Right lobe of liver (tissue), 6 donors: ENCODE results near the gene PRR15. TPM values are rescaled to one million over a fixed set of nuclear protein-coding genes. Genes with fewer than 3 reads are reported as not detected.
"Not testable (repeated sequence)": the region's sequence is repeated elsewhere in the genome, so short reads cannot be mapped to it uniquely, and the experiment has no call there.

ENCODE experiments used
- ATAC-seq, 4 donors: fragments of 200-7000 bp; cut with Tn5 transposase; one replicate each; pipeline ENCODE4 v1.9.1; 2020; ENCODE audit warnings: mild to moderate bottlenecking in 4 of 4, moderate library complexity in 4 of 4
- DNase-seq, 3 donors: peaks; one replicate each; pipeline ENCODE4 v3.0.0-alpha.2; 2020
- H3K27ac ChIP-seq, 3 donors: fragments of 200-600 bp; one replicate each; pipeline ENCODE4 v1.8.0; 2022
- H3K27me3 ChIP-seq, 2 donors: fragments of 200-600 bp; one replicate each; pipeline ENCODE4 v1.8.0; 2022
- H3K36me3 ChIP-seq, 4 donors: fragments of 200-600 bp; sonication (generic) in 1 of 4; one replicate each; pipeline versions ENCODE4 v1.5.1 to v1.8.0; 2017 to 2022; ENCODE audit warnings: control low read depth in 1 of 4
- H3K4me1 ChIP-seq, 4 donors: fragments of 200-600 bp; sonication (generic) in 1 of 4; one replicate each; pipeline versions ENCODE4 v1.5.1 to v1.8.0; 2017 to 2022; ENCODE audit warnings: control low read depth in 1 of 4
- H3K4me3 ChIP-seq, 3 donors: fragments of 200-600 bp; one replicate each; pipeline ENCODE4 v1.8.0; 2022
- H3K9me3 ChIP-seq, 4 donors: fragments of 200-600 bp; sonication (generic) in 1 of 4; one replicate each; pipeline versions ENCODE4 v1.5.1 to v1.8.0; 2017 to 2022; ENCODE audit warnings: control low read depth in 1 of 4
- POLR2A ChIP-seq: fragments of 450-650 bp; IDR thresholded peaks from one replicate; pipeline ENCODE4 v1.6.1; 2017; ENCODE audit warnings: antibody characterized with exemption, mild to moderate bottlenecking
- WGBS: methylation state at CpG from one replicate; pipeline ENCODE4 v1.1.6; 2018; ENCODE audit warnings: low coverage, low lambda C conversion rate; ENCODE audit not compliant: insufficient coverage; ENCODE audit errors: missing lambda C conversion rate; 5-methylcytosine and 5-hydroxymethylcytosine counted together
- intact Hi-C, 2 donors: fragments of 100-400 bp; cut with DNase I; formaldehyde crosslinking; loops; one replicate each; pipeline versions ENCODE4 v1.11.2 to v1.14.1; 2022
- total RNA-seq, 6 experiments: library from RNA; depleted of rRNA in 2 of 6; stranded (reverse); fragments of >200 nt in 2 of 6; fragmentation: NEBNext Ultra II Directional in 3 of 6; extraction: Animal tissue kit (Norgen Biotek cat#: 25700) in 3 of 6; gene quantifications; one replicate each; pipeline versions ENCODE4 v1.1.0 to v1.2.4, GENCODE V29; 2016 to 2023
- TF ChIP-seq, protein P1 (sequence below), 4 donors: fragments of 200-600 bp in 3 of 4; fragments of 450-650 bp in 1 of 4; IDR thresholded peaks; one replicate each; pipeline versions ENCODE4 v1.5.1 to v1.8.0; 2016 to 2022; ENCODE audit warnings: antibody characterized with exemption in 4 of 4, mild to moderate bottlenecking in 2 of 4
- donor health status: DM: no; HTN: yes; CAD: no.
- donor health status: DM: no; HTN: no; CAD: no.
- donor health status: DM: no; HTN: no; CAD: no.
- donor health status: DM: no; HTN: yes; CAD: no.
- donor health status: DM: no; HTN: yes; CAD: no.

Gene PRR15
- total RNA-seq, 6 experiments from 2014 or later = 0.18 to 1.3 (median 0.42) TPM; not detected in 3

DNA sequence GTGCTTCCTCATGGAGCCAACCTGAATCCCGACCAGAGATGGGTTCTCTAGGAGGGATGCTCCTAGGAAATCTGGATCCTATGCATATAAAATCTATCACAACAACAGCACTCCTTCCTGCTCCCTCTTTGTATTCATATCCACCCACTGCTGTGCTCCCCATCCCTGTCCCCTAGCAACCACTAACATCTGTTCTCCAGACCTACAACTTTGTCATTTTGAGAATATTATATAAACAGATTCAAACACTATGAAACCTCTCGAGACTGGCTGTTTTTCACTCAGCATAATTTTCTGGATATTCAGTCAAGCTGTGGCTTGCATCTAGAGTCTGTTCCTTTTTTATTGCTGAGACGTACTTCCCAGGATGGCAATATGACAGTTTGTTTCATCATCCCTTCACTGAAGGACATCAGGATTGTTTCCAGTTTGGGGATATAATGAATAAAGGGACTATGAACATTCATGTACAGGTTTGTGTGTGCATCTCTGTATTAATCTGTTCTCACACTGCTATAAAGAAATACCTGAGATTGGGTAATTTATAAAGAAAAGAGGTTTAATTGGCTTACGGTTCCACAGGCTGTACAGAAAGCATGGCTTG is 36.0 kb upstream of the PRR15 start:
- Histone ChIP-seq H3K36me3 (no peaks in the 10 kb centered on the region), H3K4me3 (no peak overlapping the region), H3K27me3 (no peaks in the 10 kb centered on the region), H3K27ac (no peak overlapping the region), H3K4me1 (no peaks in the 10 kb centered on the region), H3K9me3 (no peaks in the 10 kb centered on the region)
- TF ChIP-seq POLR2A = no peak
- TF ChIP-seq, protein P1, sequence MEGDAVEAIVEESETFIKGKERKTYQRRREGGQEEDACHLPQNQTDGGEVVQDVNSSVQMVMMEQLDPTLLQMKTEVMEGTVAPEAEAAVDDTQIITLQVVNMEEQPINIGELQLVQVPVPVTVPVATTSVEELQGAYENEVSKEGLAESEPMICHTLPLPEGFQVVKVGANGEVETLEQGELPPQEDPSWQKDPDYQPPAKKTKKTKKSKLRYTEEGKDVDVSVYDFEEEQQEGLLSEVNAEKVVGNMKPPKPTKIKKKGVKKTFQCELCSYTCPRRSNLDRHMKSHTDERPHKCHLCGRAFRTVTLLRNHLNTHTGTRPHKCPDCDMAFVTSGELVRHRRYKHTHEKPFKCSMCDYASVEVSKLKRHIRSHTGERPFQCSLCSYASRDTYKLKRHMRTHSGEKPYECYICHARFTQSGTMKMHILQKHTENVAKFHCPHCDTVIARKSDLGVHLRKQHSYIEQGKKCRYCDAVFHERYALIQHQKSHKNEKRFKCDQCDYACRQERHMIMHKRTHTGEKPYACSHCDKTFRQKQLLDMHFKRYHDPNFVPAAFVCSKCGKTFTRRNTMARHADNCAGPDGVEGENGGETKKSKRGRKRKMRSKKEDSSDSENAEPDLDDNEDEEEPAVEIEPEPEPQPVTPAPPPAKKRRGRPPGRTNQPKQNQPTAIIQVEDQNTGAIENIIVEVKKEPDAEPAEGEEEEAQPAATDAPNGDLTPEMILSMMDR (IDR thresholded peaks at IDR 0.05) = no peak
- DNase-seq (no peak), ATAC-seq (no peak)
- intact Hi-C loops = no loop called here
- 84% methylated on average over 4 of the region's 4 CpGs for WGBS

DNA sequence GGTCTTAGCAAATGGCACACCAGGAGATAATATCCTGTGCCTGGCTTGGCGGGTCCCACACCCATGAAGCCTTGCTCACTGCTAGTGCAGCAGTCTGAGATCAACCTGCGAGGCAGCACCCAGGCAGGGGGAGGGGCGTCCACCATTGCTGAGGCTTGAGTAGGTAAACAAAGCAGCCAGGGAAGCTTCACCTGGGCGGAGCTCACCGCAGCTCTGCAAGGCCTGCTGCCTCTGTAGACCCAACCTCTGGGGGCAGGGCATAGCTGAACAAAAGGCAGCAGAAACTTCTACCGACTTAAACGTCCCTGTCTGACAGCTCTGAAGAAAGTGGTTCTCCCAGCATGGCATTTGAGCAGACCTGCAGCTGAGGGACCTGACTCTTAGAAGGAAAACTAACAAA is 35.1 kb upstream of the PRR15 start:
- H3K36me3 ChIP-seq = not testable (repeated sequence)

DNA sequence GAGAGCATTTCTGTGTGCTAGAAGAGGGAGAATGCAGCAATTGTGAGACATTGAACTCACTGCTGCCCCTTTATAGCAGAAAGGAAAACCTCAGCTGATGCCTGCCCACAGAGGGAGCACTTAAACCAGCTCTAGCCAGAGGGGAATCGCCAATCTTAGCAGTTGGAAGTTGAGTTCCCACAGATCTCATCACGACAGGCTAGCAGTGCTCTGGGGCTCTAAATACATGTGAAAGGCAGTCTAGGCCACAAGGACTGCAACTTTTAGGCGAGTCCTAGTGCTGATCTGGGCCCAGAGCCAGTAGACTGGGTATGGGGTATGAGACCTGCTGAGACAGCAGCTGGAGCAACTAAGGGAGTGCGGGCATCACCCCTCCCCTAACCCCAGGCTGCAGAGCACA is 25.2 kb upstream of the PRR15 start:
- Histone ChIP-seq H3K27me3 (no peaks in the 10 kb centered on the region), H3K27ac (no peak overlapping the region), H3K4me1 (no peaks in the 10 kb centered on the region), H3K4me3 (no peak overlapping the region), H3K36me3 (no peaks in the 10 kb centered on the region), H3K9me3 (no peaks in the 10 kb centered on the region)
- no peak for ATAC-seq
- no CpG with 5 or more reads among the region's 4 CpGs for WGBS
- TF ChIP-seq POLR2A = no peak
- intact Hi-C loops = no loop called here
- DNase-seq = no peak

More for the DNA sequence above, 35.1 kb upstream of the PRR15 start:
- DNase-seq, H3K27me3 ChIP-seq, H3K4me3 ChIP-seq, H3K27ac ChIP-seq, intact Hi-C loops, H3K4me1 ChIP-seq, H3K9me3 ChIP-seq, ATAC-seq: not testable (repeated sequence)
- 54% methylated on average over 5 of the region's 7 CpGs for WGBS

DNA sequence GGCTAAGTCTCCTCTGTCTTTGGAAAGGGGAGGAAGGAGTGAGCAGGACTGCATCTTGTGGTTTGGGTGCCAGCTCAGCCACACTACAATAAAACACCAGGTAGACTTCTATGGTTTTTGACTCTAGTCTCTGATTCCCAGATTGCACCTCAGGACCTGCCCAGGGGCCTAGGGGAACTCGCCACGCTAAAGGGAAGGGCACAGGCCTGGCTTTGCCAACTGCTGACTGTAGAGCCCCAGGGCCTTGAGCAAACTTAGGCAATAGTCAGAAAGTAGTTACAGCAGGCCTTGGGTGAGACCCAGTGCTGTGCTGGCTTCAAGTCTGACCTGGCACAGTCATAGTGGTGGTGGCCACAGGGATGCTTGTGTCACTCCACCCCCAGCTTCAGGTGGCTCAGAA is 24.2 kb upstream of the PRR15 start:
- H3K27ac ChIP-seq = no peak overlapping the region
- H3K4me1 ChIP-seq = no peaks in the 10 kb centered on the region
- WGBS = no CpG with 5 or more reads among the region's 2 CpGs
- H3K36me3 ChIP-seq = no peaks in the 10 kb centered on the region
- intact Hi-C loops = no loop called here
- H3K9me3 ChIP-seq = no peaks in the 10 kb centered on the region
- ATAC-seq = no peak
- no peaks in the 10 kb centered on the region for H3K27me3 ChIP-seq
- DNase-seq = no peak
- TF ChIP-seq, protein P1 (IDR thresholded peaks at IDR 0.05) = no peak
- no peak for TF ChIP-seq POLR2A
- no peak overlapping the region for H3K4me3 ChIP-seq

DNA sequence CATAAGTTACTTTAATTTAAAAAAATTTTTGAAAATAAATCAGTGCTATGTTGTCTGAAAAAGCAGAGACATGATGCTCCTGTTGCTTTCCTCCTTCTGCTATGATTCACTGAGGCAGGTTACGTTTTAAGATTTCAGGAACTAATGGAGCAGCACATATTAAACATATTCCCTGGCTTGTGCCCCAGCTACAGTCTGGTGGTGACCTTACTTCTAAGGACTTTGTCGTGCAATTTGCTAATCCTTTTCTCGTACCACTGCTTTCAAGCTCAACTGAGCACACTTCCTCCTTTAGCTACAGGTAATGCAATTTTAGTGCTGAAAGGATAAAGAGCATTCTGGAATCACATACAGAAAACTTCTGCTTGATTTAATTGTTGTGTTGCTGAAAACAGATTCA is 16.2 kb upstream of the PRR15 start:
- no peak for DNase-seq
- H3K27me3 ChIP-seq = no peaks in the 10 kb centered on the region
- H3K27ac ChIP-seq = no peak overlapping the region
- 64% methylated on average over 3 of the region's 3 CpGs for WGBS
- no peak for ATAC-seq
- H3K4me1 ChIP-seq = no peaks in the 10 kb centered on the region
- no peaks in the 10 kb centered on the region for H3K36me3 ChIP-seq
- intact Hi-C loops = no loop called here
- H3K4me3 ChIP-seq = no peak overlapping the region
- no peaks in the 10 kb centered on the region for H3K9me3 ChIP-seq
- TF ChIP-seq POLR2A = no peak
- TF ChIP-seq, protein P1 (IDR thresholded peaks at IDR 0.05) = no peak

DNA sequence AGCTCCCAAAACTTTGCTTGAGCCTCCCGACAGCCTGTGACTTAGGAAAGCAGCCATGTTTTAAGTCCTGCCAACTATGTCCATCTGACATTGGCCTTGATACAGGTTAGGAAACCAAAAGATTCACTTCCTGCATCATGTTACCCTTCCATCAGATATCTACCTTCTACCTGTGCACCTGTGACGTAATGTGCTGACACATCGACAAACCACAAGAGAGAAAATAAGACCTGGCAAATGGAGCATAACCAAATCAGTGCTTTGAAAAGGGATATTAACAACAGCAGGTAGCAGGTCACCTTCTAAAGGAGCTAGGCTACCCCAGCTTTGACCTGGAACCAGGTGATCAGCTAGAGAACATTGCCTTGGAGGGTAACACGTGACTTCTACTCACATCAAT is 14.8 kb upstream of the PRR15 start:
- DNase-seq = no peak
- ATAC-seq = no peak
- TF ChIP-seq, protein P1 (IDR thresholded peaks at IDR 0.05) = no peak
- TF ChIP-seq POLR2A = no peak
- no peaks in the 10 kb centered on the region for H3K9me3 ChIP-seq
- no peak overlapping the region for H3K4me3 ChIP-seq
- WGBS = 80% methylated on average over 3 of the region's 4 CpGs
- H3K27ac ChIP-seq = no peak overlapping the region
- no peaks in the 10 kb centered on the region for H3K27me3 ChIP-seq
- intact Hi-C loops = no loop called here
- no peaks in the 10 kb centered on the region for H3K4me1 ChIP-seq
- no peaks in the 10 kb centered on the region for H3K36me3 ChIP-seq
